Psoas muscle (tissue), 8 donors: ENCODE data around the gene DRC1. TPM values are rescaled to one million over a fixed set of nuclear protein-coding genes. Genes with fewer than 3 reads are reported as not detected.

ENCODE experiments used
- ATAC-seq, 4 donors: fragments of 200-7000 bp; cut with Tn5 transposase; one replicate each; pipeline ENCODE4 v1.9.1; 2020; ENCODE audit warnings: moderate library complexity in 3 of 4, mild to moderate bottlenecking in 2 of 4
- DNase-seq, 2 donors: peaks; one replicate each; pipeline ENCODE4 v3.0.0-alpha.2; 2020
- H3K27ac ChIP-seq: fragments of 200-600 bp; one replicate; pipeline ENCODE4 v1.8.0; 2022
- H3K27me3 ChIP-seq, 3 donors: fragments of 200-600 bp in 1 of 3; one replicate each; pipeline versions ENCODE4 v1.6.1 to v1.8.0; 2013 to 2022; ENCODE audit warnings: low read length in 2 of 3, mild to moderate bottlenecking in 2 of 3, moderate library complexity in 1 of 3; ENCODE audit not compliant: insufficient read depth in 3 of 3
- H3K36me3 ChIP-seq, 2 donors: fragments of 200-600 bp in 1 of 2; one replicate each; pipeline versions ENCODE4 v1.6.1 to v1.8.0; 2013 to 2022; ENCODE audit warnings: low read depth in 1 of 2, mild to moderate bottlenecking in 1 of 2, moderate library complexity in 1 of 2; ENCODE audit not compliant: insufficient read depth in 1 of 2
- H3K4me1 ChIP-seq: fragments of 200-600 bp; one replicate; pipeline ENCODE4 v1.8.0; 2022
- H3K4me3 ChIP-seq: fragments of 200-600 bp; one replicate; pipeline ENCODE4 v1.8.0; 2022; ENCODE audit warnings: mild to moderate bottlenecking
- H3K9me3 ChIP-seq: fragments of 200-600 bp; one replicate; pipeline ENCODE4 v1.8.0; 2022
- CTCF ChIP-seq: fragments of 200-600 bp; IDR thresholded peaks from one replicate; pipeline ENCODE4 v1.8.0; 2022; ENCODE audit warnings: antibody characterized with exemption
- WGBS, 3 donors: extraction: QIAGEN DNeasy Blood & Tissue Kit; methylation state at CpG; one replicate each; pipeline versions ENCODE4 v1.1.6 to v1.1.7; 2013; 5-methylcytosine and 5-hydroxymethylcytosine counted together
- intact Hi-C, 2 donors: fragments of 100-400 bp; cut with DNase I; formaldehyde crosslinking; loops; one replicate each; pipeline versions ENCODE4 v1.11.0 to v1.14.2; 2022
- polyA plus RNA-seq, 3 donors: library from polyadenylated mRNA; stranded (reverse); fragments of 200-250 nt; gene quantifications; one replicate each; pipeline ENCODE4 v1.2.3, GENCODE V29; 2013
- total RNA-seq, 4 donors: library from RNA; stranded (reverse); fragmentation: NEBNext Ultra II Directional in 2 of 4; extraction: Animal tissue kit (Norgen Biotek cat#: 25700) in 2 of 4; gene quantifications; one replicate each; pipeline versions ENCODE4 v1.2.1 to v1.2.4, GENCODE V29; 2021 to 2023
- donor health status: healthy with polysubstance abuse.
- donor health status: DM: no; HTN: no; CAD: no; lungs with moderate emphysema.
- donor health status: Bipolar disorder and iron deficiency.
- donor health status: healthy.
- donor health status: DM: yes; HTN: yes; CAD: no.
- donor health status: DM: no; HTN: no; CAD: no.
- donor health status: DM: no; HTN: no; CAD: no.
- donor health status: DM: yes; HTN: yes; CAD: no.

Gene DRC1
- total and polyA plus RNA-seq, 7 donors = 0.04 to 0.15 (median 0.08) TPM; not detected in 3

- H3K27ac ChIP-seq = no peak overlapping the region
- no peaks in the 10 kb centered on the region for H3K36me3 ChIP-seq
- DNase-seq (peak in 1 of 2 donors; percentile 47), ATAC-seq (no peak)
- H3K27me3 ChIP-seq = no peaks in the 10 kb centered on the region
- no peaks in the 10 kb centered on the region for H3K9me3 ChIP-seq
- no peak for TF ChIP-seq CTCF
- H3K4me1 ChIP-seq = peaks cover 12% of the 10 kb centered on the region
- H3K4me3 ChIP-seq = no peak overlapping the region
- 95 to 98% (median 96%) methylated on average over 19 of the region's 19 CpGs for WGBS, 3 donors
- intact Hi-C loops = loop anchor here in 1 of 2 donors (10.0 kb wide), 1 partner anchor 107 kb away; no protein-coding TSS in a partner anchor
These were observed 59.9 kb downstream of the DRC1 start for GRCh38 chr2:26461601-26462023.

DNA sequence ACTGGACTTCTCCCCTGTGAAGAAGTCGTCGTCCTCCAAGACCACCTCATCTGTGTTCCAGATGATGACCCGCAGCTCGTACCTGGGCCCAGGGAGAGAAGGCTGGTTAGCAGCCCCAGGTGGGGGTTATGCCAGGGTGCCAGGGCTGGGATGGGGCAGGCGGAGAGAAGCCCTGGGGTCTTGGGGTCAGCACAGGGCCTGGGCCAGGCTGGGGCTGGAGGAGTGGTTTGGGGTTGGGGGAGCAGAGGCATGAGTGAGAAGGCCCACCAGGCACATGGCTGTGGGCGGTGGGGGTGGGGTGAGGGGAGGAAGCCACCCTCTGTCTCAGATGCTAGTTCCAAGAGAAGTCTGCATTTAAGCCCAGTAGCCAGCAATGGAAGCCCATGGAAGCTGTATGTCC is 60.4 kb downstream of the DRC1 start:
- Histone ChIP-seq H3K27me3 (no peaks in the 10 kb centered on the region), H3K27ac (no peak overlapping the region), H3K9me3 (no peaks in the 10 kb centered on the region), H3K4me3 (no peak overlapping the region), H3K36me3 (no peaks in the 10 kb centered on the region), H3K4me1 (peaks cover 12% of the 10 kb centered on the region)
- DNase-seq (peak in 1 of 2 donors; percentile 48), ATAC-seq (peak; percentile 37 to 56 (median 40))
- no peak for TF ChIP-seq CTCF
- intact Hi-C loops = loop anchor here in 1 of 2 donors (10.0 kb wide), 1 partner anchor 107 kb away; no protein-coding TSS in a partner anchor
- WGBS, 3 donors = 94 to 99% (median 97%) methylated on average over 6 of the region's 6 CpGs

DNA sequence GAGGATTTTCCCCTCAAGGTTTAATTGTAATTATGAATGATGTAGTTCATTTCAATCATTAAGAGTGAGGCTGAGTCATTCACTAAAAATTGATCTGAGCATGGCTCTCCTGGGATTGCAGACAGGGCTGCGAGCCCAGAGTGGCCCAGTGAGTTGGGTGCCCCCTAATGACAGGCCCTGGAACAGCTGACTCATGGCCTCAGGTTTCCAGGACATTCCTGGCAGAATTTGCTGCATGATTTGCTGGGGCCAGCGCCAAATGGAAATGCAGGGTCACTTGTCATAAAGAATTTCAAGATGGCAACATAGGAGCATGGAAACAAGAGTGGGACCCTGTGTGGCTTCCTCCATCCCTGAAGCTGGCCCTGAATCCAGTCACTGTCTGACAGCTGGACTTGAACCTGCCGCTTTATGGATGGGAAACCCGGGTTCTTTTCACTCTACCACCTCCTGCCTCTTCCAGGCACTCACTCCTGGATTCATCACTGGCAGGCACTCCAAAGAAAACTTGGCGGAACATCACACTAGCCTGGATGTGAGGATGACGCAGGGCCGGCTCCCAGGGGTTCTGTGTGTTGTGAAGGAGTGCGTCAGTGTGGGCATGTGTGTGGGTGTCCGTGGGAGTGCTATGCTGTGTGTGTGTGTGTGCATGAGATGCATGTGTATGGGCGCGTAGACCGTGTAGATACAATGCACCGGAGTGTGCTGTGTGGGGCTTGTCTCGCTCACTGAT is 61.0 kb downstream of the DRC1 start:
- TF ChIP-seq CTCF = peak; percentile 52
- no peaks in the 10 kb centered on the region for H3K27me3 ChIP-seq
- peaks cover 12% of the 10 kb centered on the region for H3K4me1 ChIP-seq
- H3K36me3 ChIP-seq = no peaks in the 10 kb centered on the region
- H3K4me3 ChIP-seq = no peak overlapping the region
- peak; percentile 72 to 80 for DNase-seq
- no peak overlapping the region for H3K27ac ChIP-seq
- WGBS, 3 donors = 75 to 79% (median 76%) methylated on average over 14 of the region's 14 CpGs
- intact Hi-C loops = loop anchor here in 1 of 2 donors (10.0 kb wide), 1 partner anchor 108 kb away; no protein-coding TSS in a partner anchor
- H3K9me3 ChIP-seq = no peaks in the 10 kb centered on the region
- peak; percentile 91 to 93 (median 92) for ATAC-seq

DNA sequence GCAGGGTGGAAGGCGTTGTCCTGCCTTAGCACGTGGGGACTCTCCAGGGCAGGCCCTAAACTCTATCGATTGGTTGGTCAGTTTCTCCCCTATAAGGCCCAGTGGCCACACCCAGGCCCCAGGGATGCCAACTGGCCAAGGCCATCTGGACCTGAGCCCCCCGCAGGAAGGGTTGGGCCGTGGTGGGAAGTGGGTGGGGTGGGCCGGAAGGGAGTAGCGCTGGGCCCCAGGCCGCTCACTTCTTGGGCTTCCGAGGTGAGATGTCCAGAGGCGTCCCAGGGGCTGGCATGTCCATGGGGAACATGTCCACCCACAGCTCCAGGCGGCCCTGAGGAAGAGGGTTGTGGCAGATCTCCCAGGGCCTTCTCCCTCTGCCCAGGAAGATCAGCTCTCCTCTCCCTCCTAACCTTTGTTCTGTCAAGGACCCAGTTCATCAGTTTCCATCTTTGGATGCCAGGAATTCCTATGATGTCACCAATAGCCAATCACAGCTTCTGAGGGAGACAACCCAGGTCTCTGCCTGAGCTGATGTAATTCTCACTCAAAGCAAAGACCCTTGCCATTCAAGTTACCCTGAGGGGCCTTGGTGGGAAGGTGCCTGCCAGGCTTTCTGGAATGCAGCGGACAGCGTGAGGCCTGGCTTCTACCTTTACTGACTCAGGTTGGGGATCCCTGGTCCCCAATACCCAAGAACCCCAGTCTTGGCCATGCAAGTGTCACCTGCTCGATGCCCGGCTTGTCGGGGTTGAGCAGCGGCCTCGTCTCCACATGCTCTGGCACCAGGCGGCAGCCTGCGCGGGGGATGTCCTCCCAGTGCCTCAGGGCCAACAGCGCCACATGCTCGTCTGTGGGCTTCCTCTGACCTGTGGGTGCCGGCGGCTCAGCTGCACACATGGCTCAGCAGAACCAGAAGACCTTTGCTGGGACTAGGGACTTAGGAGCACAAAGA is 61.8 kb downstream of the DRC1 start:
- no peaks in the 10 kb centered on the region for H3K9me3 ChIP-seq
- H3K27me3 ChIP-seq = no peaks in the 10 kb centered on the region
- WGBS, 3 donors = 85 to 87% (median 87%) methylated on average over 24 to 25 of the region's 25 CpGs
- H3K4me1 ChIP-seq = peaks cover 12% of the 10 kb centered on the region
- peak in 1 of 2 donors; percentile 53 for DNase-seq
- no peak for ATAC-seq
- H3K36me3 ChIP-seq = no peaks in the 10 kb centered on the region
- no peak overlapping the region for H3K4me3 ChIP-seq
- no peak overlapping the region for H3K27ac ChIP-seq
- TF ChIP-seq CTCF = no peak
- intact Hi-C loops = loop anchor here in 1 of 2 donors (10.0 kb wide), 1 partner anchor 109 kb away; no protein-coding TSS in a partner anchor
